Posterior vena cava (tissue), 2 donors: ENCODE data around the gene TXK. TPM values are rescaled to one million over a fixed set of nuclear protein-coding genes. Genes with fewer than 3 reads are reported as not detected.

ENCODE experiments used
- DNase-seq: peaks from one replicate; pipeline ENCODE4 v3.0.0-alpha.2; 2020; ENCODE audit warnings: low spot score
- intact Hi-C, 2 donors: fragments of 100-400 bp; cut with DNase I; formaldehyde crosslinking; loops; one replicate each; pipeline versions ENCODE4 v1.14.1 to v1.14.2; 2022 to 2023
- total RNA-seq, 2 donors: library from RNA; stranded (reverse); fragmentation: NEBNext Ultra II Directional; extraction: Animal tissue kit (Norgen Biotek cat#: 25700); gene quantifications; one replicate each; pipeline ENCODE4 v1.2.1, GENCODE V29; 2021
- donor health status: DM: yes; HTN: yes; CAD: no.
- donor health status: DM: yes; HTN: yes; CAD: no.

TXK gene
- total RNA-seq, 2 donors from 2014 or later = 2.6 TPM

- intact Hi-C loops = no loop called here
Observed at GRCh38 chr4:48073567-48074103, 60.4 kb downstream of the TXK start.

GRCh38 chr4:48071191-48071590 is 62.9 kb downstream of the TXK start:
- DNase-seq = no peak
- intact Hi-C loops = no loop called here

More at GRCh38 chr4:48073567-48074103, 60.4 kb downstream of the TXK start:
- DNase-seq = no peak

GRCh38 chr4:48069026-48069425 is 65.0 kb downstream of the TXK start:
- no peak for DNase-seq

GRCh38 chr4:48068182-48068581 is 65.9 kb downstream of the TXK start:
- intact Hi-C loops = no loop called here
- no peak for DNase-seq

More at GRCh38 chr4:48069026-48069425, 65.0 kb downstream of the TXK start:
- intact Hi-C loops = no loop called here

GRCh38 chr4:48067536-48067935 is 66.5 kb downstream of the TXK start:
- intact Hi-C loops = no loop called here

GRCh38 chr4:48065587-48066052 is 68.4 kb downstream of the TXK start:
- intact Hi-C loops = no loop called here
- DNase-seq = no peak

More at GRCh38 chr4:48067536-48067935, 66.5 kb downstream of the TXK start:
- no peak for DNase-seq

GRCh38 chr4:48064349-48064748 is 69.7 kb downstream of the TXK start:
- no peak for DNase-seq
- intact Hi-C loops = no loop called here

- DNase-seq = no peak
- intact Hi-C loops = no loop called here
Observed at GRCh38 chr4:48058617-48059530, 75.2 kb downstream of the TXK start.

GRCh38 chr4:48051078-48051477 is 83.0 kb downstream of the TXK start:
- DNase-seq = no peak
- intact Hi-C loops = no loop called here

GRCh38 chr4:48049483-48049882 is 84.6 kb downstream of the TXK start:
- DNase-seq = no peak
- intact Hi-C loops = no loop called here

GRCh38 chr4:48047896-48048295 is 86.2 kb downstream of the TXK start:
- DNase-seq = no peak
- intact Hi-C loops = no loop called here

GRCh38 chr4:48047421-48047844 is 86.6 kb downstream of the TXK start:
- intact Hi-C loops = no loop called here
- DNase-seq = no peak

- intact Hi-C loops = loop anchor here in 1 of 2 donors (1.0 kb wide), 1 partner anchor 27 kb away; no protein-coding TSS in a partner anchor
Observed at GRCh38 chr4:48046059-48046458, 88.0 kb downstream of the TXK start.

GRCh38 chr4:48044298-48044697 is 89.8 kb downstream of the TXK start:
- intact Hi-C loops = no loop called here
- DNase-seq = no peak

More at GRCh38 chr4:48046059-48046458, 88.0 kb downstream of the TXK start:
- no peak for DNase-seq

GRCh38 chr4:48043504-48043903 is 90.5 kb downstream of the TXK start:
- no peak for DNase-seq
- intact Hi-C loops = no loop called here

- intact Hi-C loops = no loop called here
- DNase-seq = no peak
Observed at GRCh38 chr4:48042979-48043461, 91.0 kb downstream of the TXK start.

- no peak for DNase-seq
- intact Hi-C loops = no loop called here
Observed at GRCh38 chr4:48041535-48042137, 92.4 kb downstream of the TXK start.

GRCh38 chr4:48039561-48039960 is 94.5 kb downstream of the TXK start:
- intact Hi-C loops = no loop called here
- no peak for DNase-seq

- no peak for DNase-seq
- intact Hi-C loops = no loop called here
Observed at GRCh38 chr4:48038666-48039065, 95.4 kb downstream of the TXK start.

- DNase-seq = no peak
- intact Hi-C loops = no loop called here
Observed at GRCh38 chr4:48037117-48037462, 97.0 kb downstream of the TXK start.
